VCaP (cell line): ENCODE data around the gene IQCK.

Experiments used
- H3K27ac ChIP-seq: fragments of 450-650 bp; 2 replicates; pipeline ENCODE4 v1.5.1; 2017
- CTCF ChIP-seq: fragments of 450-650 bp; conservative IDR thresholded peaks from 2 replicates; pipeline ENCODE4 v1.5.1; 2017; ENCODE audit warnings: mild to moderate bottlenecking, moderate library complexity

Gene IQCK

GRCh38 chr16:19774024-19774423 is 56.0 kb downstream of the IQCK start:
- H3K27ac ChIP-seq: no peak overlapping the region
- no peak for TF ChIP-seq CTCF

- TF ChIP-seq CTCF: no peak
- H3K27ac ChIP-seq: no peak overlapping the region
Measured at GRCh38 chr16:19776147-19776546, 58.1 kb downstream of the IQCK start.

- no peak overlapping the region for H3K27ac ChIP-seq
- no peak for TF ChIP-seq CTCF
Measured at GRCh38 chr16:19776565-19776964, 58.5 kb downstream of the IQCK start.

- no peak overlapping the region for H3K27ac ChIP-seq
- no peak for TF ChIP-seq CTCF
Measured at GRCh38 chr16:19780321-19780720, 62.2 kb downstream of the IQCK start.

GRCh38 chr16:19781226-19781625 is 63.2 kb downstream of the IQCK start:
- no peak for TF ChIP-seq CTCF

GRCh38 chr16:19783363-19784182 is 65.5 kb downstream of the IQCK start:
- TF ChIP-seq CTCF: no peak
- no peak overlapping the region for H3K27ac ChIP-seq

More at GRCh38 chr16:19781226-19781625, 63.2 kb downstream of the IQCK start:
- H3K27ac ChIP-seq: no peak overlapping the region

GRCh38 chr16:19784183-19784736 is 66.2 kb downstream of the IQCK start:
- H3K27ac ChIP-seq: no peak overlapping the region
- TF ChIP-seq CTCF: no peak
